ENCODE data around the gene SAYSD1.

The SAYSD1 gene

DNA sequence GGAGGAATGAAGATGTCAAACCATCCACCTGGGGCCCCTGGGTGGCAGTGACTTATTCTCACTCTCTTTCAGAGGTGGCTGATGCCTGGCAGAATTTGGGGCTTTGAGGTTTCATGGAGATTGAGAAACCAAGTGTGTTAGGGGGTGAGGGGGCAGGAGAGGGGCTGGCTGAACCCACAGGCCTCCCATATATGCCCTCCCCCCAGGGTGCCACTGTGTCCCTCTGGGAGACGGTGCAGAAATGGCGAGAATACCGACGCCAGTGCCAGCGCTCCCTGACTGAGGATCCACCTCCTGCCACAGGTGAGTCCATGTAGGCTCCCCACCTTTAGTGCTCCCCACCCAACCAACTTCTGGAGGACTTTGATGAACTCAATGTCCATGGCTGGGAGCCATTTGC is 58.8 kb downstream of the SAYSD1 start:
- no peak for DNase-seq

DNA sequence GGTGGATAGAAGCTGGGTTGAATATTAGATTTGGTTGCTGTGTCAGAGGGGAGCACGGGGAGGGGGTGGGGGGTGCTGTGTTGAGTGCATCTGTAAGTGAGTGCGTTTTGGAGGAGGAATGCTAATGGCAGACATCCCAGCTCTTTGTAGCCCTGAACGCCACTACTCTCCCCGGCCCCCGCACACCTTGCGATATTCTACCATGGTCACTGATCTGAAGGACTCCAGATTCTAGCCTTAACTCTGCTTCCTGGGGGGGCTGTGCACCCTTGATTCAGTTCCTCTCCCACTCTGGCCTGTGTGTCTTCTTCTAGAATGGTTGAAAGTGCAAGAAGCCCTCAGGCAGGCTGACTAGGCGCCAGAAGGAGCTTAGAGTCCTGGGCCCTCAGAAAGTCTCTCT is 59.3 kb downstream of the SAYSD1 start:
- DNase-seq, result no peak

- DNase-seq, result no peak
Observed at GRCh38 chr6:39054577-39055142, 60.3 kb downstream of the SAYSD1 start.
